Measurements from ENCODE around the gene FBXO42. TPM values are rescaled to one million over a fixed set of nuclear protein-coding genes. Genes with fewer than 3 reads are reported as not detected.
"Not testable (repeated sequence)": the region's sequence is repeated elsewhere in the genome, so short reads cannot be mapped to it uniquely, and the experiment has no call there.

Gene FBXO42
- total and polyA plus RNA-seq, 12 donors, result 14.0 to 44.9 (median 19.7) TPM

DNA sequence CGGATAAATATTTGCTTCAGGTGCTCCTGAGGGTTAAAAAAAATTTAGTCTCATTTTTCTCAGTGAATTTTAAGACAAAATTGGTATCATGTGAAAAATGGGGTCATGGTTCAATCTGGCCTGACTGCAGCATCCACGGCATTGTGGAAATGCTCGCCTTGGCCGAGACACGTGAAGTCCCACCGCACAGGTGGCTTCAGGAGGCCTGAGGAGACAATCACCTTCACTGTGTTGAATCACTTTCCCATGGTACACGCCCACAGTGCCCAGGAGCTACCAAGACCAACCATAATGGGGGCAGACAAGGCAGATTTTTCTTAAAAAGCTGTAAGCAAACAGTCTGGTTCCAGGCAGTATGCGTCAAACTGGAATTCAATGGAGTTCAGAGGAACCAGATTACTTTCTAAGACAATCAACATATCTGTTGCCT, 104.3 kb downstream of the FBXO42 start:
- peak overlapping the region in 4 of 5 donors; percentile 70 to 80 (median 74) for H3K27ac ChIP-seq
- no peak for TF ChIP-seq POLR2A (IDR thresholded peaks at IDR 0.05)
- TF ChIP-seq, protein P1, sequence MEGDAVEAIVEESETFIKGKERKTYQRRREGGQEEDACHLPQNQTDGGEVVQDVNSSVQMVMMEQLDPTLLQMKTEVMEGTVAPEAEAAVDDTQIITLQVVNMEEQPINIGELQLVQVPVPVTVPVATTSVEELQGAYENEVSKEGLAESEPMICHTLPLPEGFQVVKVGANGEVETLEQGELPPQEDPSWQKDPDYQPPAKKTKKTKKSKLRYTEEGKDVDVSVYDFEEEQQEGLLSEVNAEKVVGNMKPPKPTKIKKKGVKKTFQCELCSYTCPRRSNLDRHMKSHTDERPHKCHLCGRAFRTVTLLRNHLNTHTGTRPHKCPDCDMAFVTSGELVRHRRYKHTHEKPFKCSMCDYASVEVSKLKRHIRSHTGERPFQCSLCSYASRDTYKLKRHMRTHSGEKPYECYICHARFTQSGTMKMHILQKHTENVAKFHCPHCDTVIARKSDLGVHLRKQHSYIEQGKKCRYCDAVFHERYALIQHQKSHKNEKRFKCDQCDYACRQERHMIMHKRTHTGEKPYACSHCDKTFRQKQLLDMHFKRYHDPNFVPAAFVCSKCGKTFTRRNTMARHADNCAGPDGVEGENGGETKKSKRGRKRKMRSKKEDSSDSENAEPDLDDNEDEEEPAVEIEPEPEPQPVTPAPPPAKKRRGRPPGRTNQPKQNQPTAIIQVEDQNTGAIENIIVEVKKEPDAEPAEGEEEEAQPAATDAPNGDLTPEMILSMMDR (IDR thresholded peaks at IDR 0.05), result no peak
- WGBS, 4 donors, result 79 to 87% (median 83%) methylated on average over 8 of the region's 8 CpGs
- peak in 2 of 7 donors; percentile 19 to 58 for DNase-seq
- H3K36me3 ChIP-seq (replicated peaks in 1 of 2), result peaks cover 0 to 27% of the 10 kb centered on the region in 2 donors
- intact Hi-C loops (cut with DNase I), result loop anchor here in 1 of 2 donors (5.0 kb wide), 1 partner anchor 51 kb away; no protein-coding TSS in a partner anchor
- H3K9me3 ChIP-seq (replicated peaks in 1 of 3), result no peaks in the 10 kb centered on the region
- H3K4me1 ChIP-seq (replicated peaks in 1 of 2), result peaks cover 28 to 40% of the 10 kb centered on the region in 2 donors
- no peaks in the 10 kb centered on the region for H3K27me3 ChIP-seq
- H3K4me3 ChIP-seq, result no peak overlapping the region

DNA sequence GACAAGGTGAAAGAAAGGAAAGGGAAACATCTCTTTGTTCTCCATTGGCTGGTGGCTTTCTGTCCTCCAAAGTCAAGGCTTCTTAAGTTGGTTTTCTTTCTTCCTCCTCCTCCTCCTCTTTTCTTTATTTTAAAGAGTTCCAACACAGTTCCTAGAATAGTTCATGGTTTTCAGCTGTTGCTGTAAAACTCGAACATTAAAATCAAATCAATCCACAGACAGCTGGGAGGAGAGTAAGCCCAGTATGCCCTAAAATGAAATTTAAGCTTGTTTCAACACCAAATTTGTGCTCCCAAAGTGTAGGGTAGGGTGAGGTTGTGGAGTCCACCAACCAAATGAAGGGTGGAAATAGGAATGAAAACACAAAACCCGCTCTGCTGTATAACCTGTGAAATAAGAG, 104.8 kb downstream of the FBXO42 start:
- H3K27ac ChIP-seq, result peak overlapping the region in 3 of 5 donors; percentile 70 to 80 (median 72)
- H3K4me3 ChIP-seq, result no peak overlapping the region
- WGBS, 4 donors, result 78 to 82% (median 79%) methylated on average over 2 of the region's 2 CpGs
- intact Hi-C loops (cut with DNase I), result loop anchor here in 1 of 2 donors (5.0 kb wide), 1 partner anchor 50 kb away; no protein-coding TSS in a partner anchor
- DNase-seq, result no peak
- TF ChIP-seq POLR2A (IDR thresholded peaks at IDR 0.05), result no peak
- TF ChIP-seq, protein P1 (IDR thresholded peaks at IDR 0.05), result no peak
- no peaks in the 10 kb centered on the region for H3K27me3 ChIP-seq
- H3K4me1 ChIP-seq (replicated peaks in 1 of 2), result peaks cover 28 to 40% of the 10 kb centered on the region in 2 donors
- peaks cover 0 to 23% of the 10 kb centered on the region in 2 donors for H3K36me3 ChIP-seq (replicated peaks in 1 of 2)
- H3K9me3 ChIP-seq (replicated peaks in 1 of 3), result no peaks in the 10 kb centered on the region

DNA sequence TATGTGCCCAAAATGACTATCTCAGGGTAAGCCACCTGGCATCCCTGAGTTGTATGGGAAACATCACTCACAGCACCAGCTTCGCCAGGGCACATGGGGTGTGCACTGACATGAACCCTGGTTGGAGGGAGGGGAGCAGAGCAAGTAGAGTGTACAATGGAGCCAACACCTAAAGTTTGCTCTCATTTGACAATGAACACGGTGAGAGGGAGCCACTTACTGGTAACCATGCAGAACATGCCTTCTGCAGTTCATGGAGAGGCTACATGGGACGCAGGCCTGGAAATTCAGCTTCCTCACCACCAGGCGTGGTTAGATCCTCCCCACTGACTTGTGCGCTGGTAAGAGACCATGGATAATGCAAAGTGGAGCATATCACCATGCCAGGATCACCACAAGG, 105.3 kb downstream of the FBXO42 start:
- 84 to 97% (median 90%) methylated on average over 5 of the region's 5 CpGs for WGBS, 4 donors
- peaks cover 28 to 40% of the 10 kb centered on the region in 2 donors for H3K4me1 ChIP-seq (replicated peaks in 1 of 2)

DNA sequence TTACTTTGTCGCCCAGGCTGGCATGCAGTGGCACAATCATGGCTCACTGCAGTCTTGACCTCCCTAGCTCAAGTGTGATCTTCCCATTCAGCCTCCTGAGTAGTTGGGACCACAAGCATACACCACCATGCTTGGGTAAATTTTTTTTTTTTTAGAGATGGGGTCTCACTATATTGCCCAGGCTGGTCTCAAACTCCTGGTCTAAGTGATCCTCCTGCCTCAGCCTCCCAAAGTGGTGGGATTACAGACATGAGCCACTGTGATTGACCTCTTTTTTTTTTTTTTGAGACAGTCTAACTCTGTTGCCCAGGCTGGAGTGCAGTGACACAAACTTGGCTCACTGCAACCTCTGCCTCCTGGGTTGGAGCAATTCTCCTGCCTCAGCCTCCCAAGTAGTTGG, 106.0 kb downstream of the FBXO42 start:
- H3K9me3 ChIP-seq (replicated peaks in 1 of 3); H3K27me3 ChIP-seq; H3K4me3 ChIP-seq; H3K27ac ChIP-seq: not testable (repeated sequence)
- Histone ChIP-seq H3K4me1 (replicated peaks in 1 of 2) (peaks cover 28 to 40% of the 10 kb centered on the region in 2 donors), H3K36me3 (replicated peaks in 1 of 2) (peaks cover 0 to 11% of the 10 kb centered on the region in 2 donors)
- 96 to 100% (median 98%) methylated on average over 1 of the region's 1 CpG for WGBS, 4 donors
- peak in 1 of 7 donors; percentile 7 for DNase-seq
- intact Hi-C loops (cut with DNase I), result loop anchor here in 1 of 2 donors (5.0 kb wide), 1 partner anchor 49 kb away; no protein-coding TSS in a partner anchor

More for the DNA sequence above, 105.3 kb downstream of the FBXO42 start:
- H3K36me3 ChIP-seq (replicated peaks in 1 of 2), result peaks cover 0 to 18% of the 10 kb centered on the region in 2 donors
- no peaks in the 10 kb centered on the region for H3K27me3 ChIP-seq
- H3K27ac ChIP-seq, result peak overlapping the region in 2 of 5 donors; percentile 4 to 80
- intact Hi-C loops (cut with DNase I), result loop anchor here in 1 of 2 donors (5.0 kb wide), 1 partner anchor 50 kb away; no protein-coding TSS in a partner anchor
- no peaks in the 10 kb centered on the region for H3K9me3 ChIP-seq (replicated peaks in 1 of 3)
- no peak overlapping the region for H3K4me3 ChIP-seq
- peak in 2 of 7 donors; percentile 8 to 9 for DNase-seq
- no peak for TF ChIP-seq POLR2A (IDR thresholded peaks at IDR 0.05)
- TF ChIP-seq, protein P1 (IDR thresholded peaks at IDR 0.05), result no peak
